WTC11 (cell line): ENCODE data around the gene C1GALT1C1L.

Source experiments
- AFF4 ChIP-seq: sonication (generic); formaldehyde crosslinking; IDR thresholded peaks from 2 replicates; pipeline ENCODE4 v1.8.1; 2023; ENCODE audit warnings: mild to moderate bottlenecking, missing genetic modification reagents, borderline replicate concordance
- ATF3 ChIP-seq: sonication (generic); formaldehyde crosslinking; conservative IDR thresholded peaks from 2 replicates; pipeline ENCODE4 v1.8.1; 2022; ENCODE audit warnings: mild to moderate bottlenecking, missing genetic modification reagents
- CTCF ChIP-seq: fragments of 200-600 bp; IDR thresholded peaks from 2 replicates; pipeline ENCODE4 v1.8.0; 2022; ENCODE audit warnings: antibody characterized with exemption
- ETV6 ChIP-seq: sonication (generic); formaldehyde crosslinking; IDR thresholded peaks from 2 replicates; pipeline ENCODE4 v1.8.1; 2022; ENCODE audit warnings: mild to moderate bottlenecking, missing genetic modification reagents
- FOXK1 ChIP-seq: sonication (generic); formaldehyde crosslinking; IDR thresholded peaks from 2 replicates; pipeline ENCODE4 v1.8.0; 2022; ENCODE audit warnings: mild to moderate bottlenecking, moderate library complexity, missing genetic modification reagents
- FOXP1 ChIP-seq: sonication (generic); formaldehyde crosslinking; IDR thresholded peaks from 2 replicates; pipeline ENCODE4 v1.8.0; 2022; ENCODE audit warnings: missing genetic modification reagents, mild to moderate bottlenecking, moderate library complexity, borderline replicate concordance
- JAZF1 ChIP-seq: fragments of 250-450 bp; sonication (Bioruptor Pico); IDR thresholded peaks from 2 replicates; pipeline ENCODE4 v1.9.0; 2021; ENCODE audit warnings: moderate library complexity, mild to moderate bottlenecking, inconsistent platforms
- NFE2L1 ChIP-seq: sonication (generic); formaldehyde crosslinking; IDR thresholded peaks from 2 replicates; pipeline ENCODE4 v1.8.1; 2023; ENCODE audit warnings: missing genetic modification reagents
- SMAD3 ChIP-seq: sonication (generic); formaldehyde crosslinking; IDR thresholded peaks from 2 replicates; pipeline ENCODE4 v1.8.0; 2022; ENCODE audit warnings: missing genetic modification reagents, mild to moderate bottlenecking, borderline replicate concordance
- TCF7 ChIP-seq: sonication (generic); formaldehyde crosslinking; IDR thresholded peaks from 2 replicates; pipeline ENCODE4 v1.8.0; 2022; ENCODE audit warnings: mild to moderate bottlenecking, low read depth, missing genetic modification reagents, moderate library complexity
- TEAD1 ChIP-seq: sonication (generic); formaldehyde crosslinking; IDR thresholded peaks from 2 replicates; pipeline ENCODE4 v1.8.0; 2022; ENCODE audit warnings: mild to moderate bottlenecking, missing genetic modification reagents
- TP53 ChIP-seq: sonication (generic); formaldehyde crosslinking; IDR thresholded peaks from 2 replicates; pipeline ENCODE4 v1.8.1; 2023; ENCODE audit warnings: mild to moderate bottlenecking, missing genetic modification reagents
- ZBTB21 ChIP-seq: sonication (generic); formaldehyde crosslinking; IDR thresholded peaks from 2 replicates; pipeline ENCODE4 v1.8.1; 2023; ENCODE audit warnings: mild to moderate bottlenecking, missing genetic modification reagents, borderline replicate concordance
- ZNF416 ChIP-seq: fragments of 250-450 bp; sonication (Bioruptor Pico); IDR thresholded peaks from 2 replicates; pipeline ENCODE4 v1.9.0; 2021; ENCODE audit warnings: mild to moderate bottlenecking, inconsistent platforms

DNA sequence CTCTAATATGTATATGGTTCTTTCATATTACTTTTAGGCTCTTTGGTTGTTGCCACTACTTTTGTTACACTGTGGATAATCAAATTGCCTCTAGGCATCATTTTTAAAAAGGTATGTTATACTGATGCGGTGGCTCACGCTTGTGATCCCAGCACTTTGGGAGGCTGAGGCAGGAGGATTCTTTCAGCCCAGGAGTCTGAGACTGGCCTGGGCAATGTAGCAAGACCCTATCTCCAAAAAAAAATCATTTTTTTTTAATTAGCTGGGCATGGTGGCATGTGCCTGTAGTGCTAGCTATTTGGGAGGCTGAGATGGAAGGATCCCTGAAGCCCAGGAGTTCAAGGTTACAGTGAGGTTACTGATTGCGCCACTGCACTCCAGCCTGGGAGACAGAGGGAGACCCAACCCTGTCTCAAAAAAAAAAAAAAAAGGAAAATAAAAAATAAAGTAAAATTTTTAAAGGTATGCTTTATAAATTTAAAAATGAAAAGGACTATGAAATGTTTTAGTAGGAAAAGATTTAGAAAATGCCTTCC lies 49.5 kb upstream of the C1GALT1C1L start:
- TF ChIP-seq TEAD1 (CRISPR knock-in tag) (no peak), TP53 (no peak), ZNF416 (CRISPR knock-in tag) (no peak), CTCF (no peak), ATF3 (no peak), AFF4 (CRISPR knock-in tag) (no peak), FOXP1 (CRISPR knock-in tag) (no peak), TCF7 (CRISPR knock-in tag) (no peak), FOXK1 (CRISPR knock-in tag) (no peak), SMAD3 (CRISPR knock-in tag) (no peak), ETV6 (CRISPR knock-in tag) (no peak), JAZF1 (CRISPR knock-in tag) (no peak), ZBTB21 (CRISPR knock-in tag) (no peak), NFE2L1 (CRISPR knock-in tag) (no peak)
